IMR-90 (cell line): ENCODE data around the gene CLEC7A. TPM values are rescaled to one million over a fixed set of nuclear protein-coding genes. Genes with fewer than 3 reads are reported as not detected.
A peak's percentile ranks its signal among the peaks of the same experiment; 100 is the strongest.

Source experiments
- ATAC-seq: fragments of 200-7000 bp; cut with Tn5 transposase; 2 replicates; pipeline ENCODE4 v1.9.1; 2020; ENCODE audit warnings: low read depth, mild to moderate bottlenecking, moderate library complexity
- BruUV-seq: library from RNA; stranded (reverse); fragments of 400-500 nt; replicated peaks from 2 replicates; lab custom pipeline; 2021; lab: Mats Ljungman, UMichigan
- CTCF ChIA-PET: fragments of 300-600 bp; formaldehyde crosslinking; extraction: SDS; loops from one replicate; lab custom pipeline; 2021; ENCODE audit warnings: antibody characterized with exemption; lab: Yijun Ruan, JAX
- POLR2A ChIA-PET: fragments of 300-600 bp; sonication (Branson Sonifier 250); formaldehyde crosslinking; loops from one replicate; lab custom pipeline; 2022; ENCODE audit warnings: antibody characterized with exemption; ENCODE audit not compliant: unreplicated experiment; lab: Charles Lee
- DNase-seq: peaks from one replicate; pipeline ENCODE4 v3.0.0; 2013
- H2AFZ ChIP-seq: replicated peaks from 2 replicates; pipeline ENCODE3; 2013; ENCODE audit warnings: low read length, mild to moderate bottlenecking; ENCODE audit not compliant: poor library complexity
- H2AK5ac ChIP-seq: 2 replicates; pipeline ENCODE4 v1.6.1; 2013; ENCODE audit warnings: low read depth, low read length, inconsistent platforms
- H2AK9ac ChIP-seq: replicated peaks from 2 replicates; pipeline ENCODE3; 2013; ENCODE audit warnings: mild to moderate bottlenecking, low read depth, low read length, moderate library complexity; ENCODE audit not compliant: poor library complexity
- H2BK120ac ChIP-seq: 2 replicates; pipeline ENCODE4 v1.6.1; 2013; ENCODE audit warnings: low read depth, low read length, inconsistent platforms
- H2BK15ac ChIP-seq: 3 replicates; pipeline ENCODE4 v1.6.1; 2013; ENCODE audit warnings: low read depth, low read length, inconsistent platforms
- H2BK20ac ChIP-seq: 2 replicates; pipeline ENCODE4 v1.6.1; 2013; ENCODE audit warnings: low read depth, mild to moderate bottlenecking, inconsistent platforms, low read length, moderate library complexity
- H2BK5ac ChIP-seq: 2 replicates; pipeline ENCODE4 v1.6.1; 2013; ENCODE audit warnings: mild to moderate bottlenecking, low read depth, low read length, inconsistent platforms; ENCODE audit not compliant: poor library complexity, severe bottlenecking
- H3K14ac ChIP-seq: replicated peaks from 2 replicates; pipeline ENCODE4 v1.6.1; 2013; ENCODE audit warnings: low read depth, low read length, inconsistent platforms
- H3K18ac ChIP-seq: 2 replicates; pipeline ENCODE4 v1.6.1; 2013; ENCODE audit warnings: low read depth, low read length, control low read depth
- H3K23ac ChIP-seq: 2 replicates; pipeline ENCODE4 v1.6.1; 2013; ENCODE audit warnings: low read depth, low read length, inconsistent platforms
- H3K27ac ChIP-seq: 2 replicates; pipeline ENCODE4 v1.5.1; 2013; ENCODE audit warnings: mild to moderate bottlenecking, control low read depth, low read length; ENCODE audit not compliant: insufficient read depth
- H3K27me3 ChIP-seq: 2 replicates; pipeline ENCODE4 v1.6.1; 2013; ENCODE audit warnings: low read length; ENCODE audit not compliant: control insufficient read depth, insufficient read depth
- H3K36me3 ChIP-seq: 2 replicates; pipeline ENCODE4 v1.6.1; 2013; ENCODE audit warnings: low read length, mixed read lengths; ENCODE audit not compliant: control insufficient read depth, insufficient read depth
- H3K4ac ChIP-seq: 2 replicates; pipeline ENCODE4 v1.6.1; 2013; ENCODE audit warnings: low read depth, low read length, inconsistent platforms
- H3K4me1 ChIP-seq: 2 replicates; pipeline ENCODE4 v1.6.1; 2013; ENCODE audit warnings: low read length, mixed read lengths; ENCODE audit not compliant: control insufficient read depth, insufficient read depth
- H3K4me2 ChIP-seq: 2 replicates; pipeline ENCODE4 v1.6.1; 2013; ENCODE audit warnings: low read depth, mild to moderate bottlenecking, control low read depth, low read length, moderate library complexity
- H3K4me3 ChIP-seq: 2 replicates; pipeline ENCODE4 v1.5.1; 2013; ENCODE audit warnings: low read depth, mild to moderate bottlenecking, control low read depth, low read length, moderate library complexity; ENCODE audit not compliant: insufficient read depth
- H3K56ac ChIP-seq: 2 replicates; pipeline ENCODE4 v1.6.1; 2013; ENCODE audit warnings: low read length, inconsistent platforms; ENCODE audit not compliant: insufficient read depth; ENCODE audit errors: extremely low read depth
- H3K79me1 ChIP-seq, 2 experiments: 2 replicates each; pipeline ENCODE4 v1.6.1; 2013; ENCODE audit warnings: low read length in 2 of 2, inconsistent platforms in 1 of 2, low read depth in 1 of 2
- H3K9ac ChIP-seq: 2 replicates; pipeline ENCODE4 v1.6.1; 2013; ENCODE audit warnings: low read depth, low read length, control low read depth
- H3K9me1 ChIP-seq: 2 replicates; pipeline ENCODE4 v1.6.1; 2013; ENCODE audit warnings: low read length, inconsistent platforms; ENCODE audit not compliant: insufficient read depth
- H3K9me3 ChIP-seq: 2 replicates; pipeline ENCODE4 v1.6.1; 2013; ENCODE audit warnings: low read length; ENCODE audit not compliant: control insufficient read depth, insufficient read depth
- H4K20me1 ChIP-seq: 2 replicates; pipeline ENCODE4 v1.6.1; 2013; ENCODE audit warnings: low read length, inconsistent platforms; ENCODE audit not compliant: insufficient read depth
- H4K5ac ChIP-seq: 2 replicates; pipeline ENCODE4 v1.6.1; 2013; ENCODE audit warnings: mild to moderate bottlenecking, low read depth, low read length, control low read depth
- H4K8ac ChIP-seq, 2 experiments: 2 replicates each; pipeline ENCODE4 v1.6.1; 2013; ENCODE audit warnings: low read depth in 2 of 2, low read length in 2 of 2, control low read depth in 1 of 2, inconsistent platforms in 1 of 2
- H4K91ac ChIP-seq: 2 replicates; pipeline ENCODE4 v1.6.1; 2013; ENCODE audit warnings: low read depth, low read length, inconsistent platforms; ENCODE audit not compliant: insufficient read depth
- BHLHE40 ChIP-seq: fragments of 150-350 bp; IDR thresholded peaks from 2 replicates; pipeline ENCODE4 v1.6.1; 2016; ENCODE audit warnings: mild to moderate bottlenecking, low read depth, low read length
- CHD1 ChIP-seq: IDR thresholded peaks from 2 replicates; pipeline ENCODE4 v1.6.1; 2012; ENCODE audit warnings: low read depth, low read length, improper control_type of control experiment
- MAFK ChIP-seq: IDR thresholded peaks from 2 replicates; pipeline ENCODE4 v1.6.1; 2012; ENCODE audit warnings: low read depth, low read length, improper control_type of control experiment
- MXI1 ChIP-seq: IDR thresholded peaks from 2 replicates; pipeline ENCODE4 v1.6.1; 2012; ENCODE audit warnings: low read depth, mild to moderate bottlenecking, low read length, moderate library complexity, borderline replicate concordance
- NFE2L2 ChIP-seq: fragments of 150-350 bp; IDR thresholded peaks from 2 replicates; pipeline ENCODE4 v1.6.1; 2016; ENCODE audit warnings: low read depth, mild to moderate bottlenecking, low read length
- RCOR1 ChIP-seq: IDR thresholded peaks from 2 replicates; pipeline ENCODE4 v1.6.1; 2012; ENCODE audit warnings: mild to moderate bottlenecking, low read length, improper control_type of control experiment; ENCODE audit not compliant: insufficient replicate concordance
- RFX5 ChIP-seq: IDR thresholded peaks from 2 replicates; pipeline ENCODE4 v1.8.0; 2012; ENCODE audit warnings: low read depth, mild to moderate bottlenecking, low read length, moderate library complexity
- WGBS, 2 experiments: methylation state at CpG; one replicate each; pipeline versions ENCODE4 v1.1.5 to v1.1.7; 2013; ENCODE audit warnings: missing lambda C conversion rate in 2 of 2; ENCODE audit not compliant: insufficient read length in 1 of 2; ENCODE audit errors: extremely low coverage in 2 of 2; 5-methylcytosine and 5-hydroxymethylcytosine counted together
- dilution Hi-C: fragments of 300-500 bp; cut with HindIII; formaldehyde crosslinking; loops from one replicate; pipeline ENCODE4 v1.14.3; 2018; ENCODE audit warnings: low sequenced_read_pairs; ENCODE audit not compliant: unreplicated experiment
- in situ Hi-C: fragments of 300-500 bp; cut with MboI; formaldehyde crosslinking; loops from 3 replicates; pipeline ENCODE4 v1.14.3; 2019; ENCODE audit warnings: low sequenced_read_pairs, inconsistent platforms, mixed read lengths
- intact Hi-C: fragments of 100-400 bp; cut with micrococcal nuclease; formaldehyde crosslinking; loops from 2 replicates; pipeline ENCODE4 v1.10.0; 2022
- polyA plus RNA-seq, 3 experiments: library from polyadenylated mRNA; depleted of rRNA; stranded (reverse); fragments of >200 nt; gene quantifications; 2 replicates each; pipeline ENCODE4 v1.2.3, GENCODE V29; 2012; ENCODE audit warnings: low replicate concordance in 1 of 3
- total RNA-seq: library from RNA; depleted of rRNA; stranded (reverse); fragments of >200 nt; gene quantifications from 2 replicates; pipeline ENCODE4 v1.2.3, GENCODE V29; 2012

The CLEC7A gene
- total and polyA plus RNA-seq, 2 of the 4 experiments (the other 2 are of a cell fraction): not detected

DNA sequence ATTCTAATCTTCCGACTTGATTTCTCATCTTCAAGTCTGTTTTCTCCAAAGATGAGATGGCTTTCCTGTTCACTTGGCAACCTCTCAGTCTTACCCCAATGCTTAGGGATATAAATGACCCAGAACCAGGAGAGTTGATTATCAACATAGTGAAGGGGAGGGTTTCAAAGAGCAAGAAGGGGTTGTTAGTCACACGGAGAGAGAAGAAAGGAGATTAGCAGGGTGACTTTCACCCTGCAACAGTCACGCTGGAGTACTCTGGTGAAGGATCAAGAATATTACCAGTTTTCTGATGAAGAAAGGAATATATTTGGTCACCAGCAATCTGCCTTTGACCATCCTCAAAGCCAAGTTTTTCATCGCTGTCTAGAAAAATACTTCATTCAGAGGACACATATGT, 48.8 kb upstream of the CLEC7A start, which contains the start of gene TMEM52B:
Gene TMEM52B, plus strand, starts transcription at position 212 of the 400 bp plus-strand sequence. CDS start 543 bp downstream, outside the sequence.
- Histone ChIP-seq H2AK9ac (no peak within 1 kb of the TSS), H3K79me1 (0 out of 4 replicates have a peak, but pooled peaks cover 0 to 4% of the 10 kb centered on the region in 2 experiments), H2AFZ (peak within 1 kb of the TSS; percentile 60), H2BK120ac (peak within 1 kb of the TSS; percentile 89), H4K91ac (peak within 1 kb of the TSS; percentile 81), H3K9me1 (peaks cover 3% of the 10 kb centered on the region; the same call in 1 of the 2 replicates), H3K4me2 (peak within 1 kb of the TSS; percentile 54), H4K5ac (peak within 1 kb of the TSS; percentile 74), H3K4ac (peak within 1 kb of the TSS; percentile 84), H3K4me1 (peaks cover 23% of the 10 kb centered on the region), H3K23ac (peak within 1 kb of the TSS; percentile 72), H3K9ac (peak within 1 kb of the TSS; percentile 77; the same call in 1 of the 2 replicates), H4K8ac (peak within 1 kb of the TSS; percentile 44 to 65), H3K27me3 (no peaks in the 10 kb centered on the region), H3K9me3 (no peaks in the 10 kb centered on the region), H2BK20ac (peak within 1 kb of the TSS; percentile 87), H4K20me1 (no peaks in the 10 kb centered on the region), H3K18ac (peak within 1 kb of the TSS; percentile 81), H3K4me3 (peak within 1 kb of the TSS; percentile 5; the same call in 1 of the 2 replicates), H3K14ac (peak within 1 kb of the TSS; percentile 59), H3K56ac (peak within 1 kb of the TSS; percentile 65), H2AK5ac (peak within 1 kb of the TSS; percentile 66), H2BK15ac (peak within 1 kb of the TSS; percentile 91), H2BK5ac (peak within 1 kb of the TSS; percentile 72), H3K36me3 (no peaks in the 10 kb centered on the region), H3K27ac (peak within 1 kb of the TSS; percentile 87)
- ChIA-PET POLR2A (no interaction called here), CTCF (no interaction called here)
- no peak for ATAC-seq
- no peak for DNase-seq
- dilution Hi-C loops: no loop called here
- no CpG with 5 or more reads among the region's 4 CpGs for WGBS, 2 experiments
- no TSS peak for BruUV-seq
- in situ Hi-C loops: no loop called here
- intact Hi-C loops: no loop called here
- TF ChIP-seq MXI1 (no peak), CHD1 (no peak), RCOR1 (no peak), MAFK (no peak), BHLHE40 (no peak), NFE2L2 (no peak), RFX5 (no peak)
